Thoracic aorta (tissue), 2 donors: ENCODE results near the gene MTHFD1. TPM values are rescaled to one million over a fixed set of nuclear protein-coding genes. Genes with fewer than 3 reads are reported as not detected.

Experiments used
- ATAC-seq: fragments of 150-250 bp; one replicate; pipeline ENCODE4 v1.8.0; 2017; ENCODE audit warnings: low read depth; ENCODE audit not compliant: insufficient number of reproducible peaks, low FRiP score
- DNase-seq: peaks from one replicate; pipeline ENCODE4 v3.0.0-alpha.2; 2020; ENCODE audit warnings: low spot score
- H3K27ac ChIP-seq, 2 donors: fragments of 200-600 bp; sonication (generic); 1 replicate in 1 of 2; 2 replicates in 1 of 2; pipeline ENCODE4 v1.5.1; 2016; ENCODE audit warnings: mild to moderate bottlenecking in 2 of 2, moderate library complexity in 2 of 2
- H3K27me3 ChIP-seq: fragments of 200-600 bp; sonication (generic); replicated peaks from 2 replicates; pipeline ENCODE4 v1.6.0; 2016; ENCODE audit warnings: mild to moderate bottlenecking; ENCODE audit not compliant: insufficient read depth
- H3K36me3 ChIP-seq: fragments of 200-600 bp; sonication (generic); one replicate; pipeline ENCODE4 v1.5.1; 2016
- H3K4me1 ChIP-seq, 2 donors: fragments of 200-600 bp; sonication (generic); 1 replicate in 1 of 2; 2 replicates in 1 of 2; pipeline versions ENCODE4 v1.5.1 to v1.6.0; 2016; ENCODE audit warnings: low read depth in 2 of 2, mild to moderate bottlenecking in 1 of 2; ENCODE audit not compliant: control insufficient read depth in 1 of 2
- H3K4me3 ChIP-seq: fragments of 200-600 bp; sonication (generic); 2 replicates; pipeline ENCODE4 v1.5.1; 2016; ENCODE audit warnings: mild to moderate bottlenecking
- H3K9me3 ChIP-seq: fragments of 200-600 bp; sonication (generic); 2 replicates; pipeline ENCODE4 v1.5.1; 2016
- total RNA-seq, 2 donors: library from RNA; depleted of rRNA; stranded (reverse); fragments of >200 nt; gene quantifications; one replicate each; pipeline versions ENCODE4 v1.1.0 to v1.2.3, GENCODE V29; 2016
- TF ChIP-seq, protein P1 (sequence below): fragments of 200-600 bp; sonication (generic); IDR thresholded peaks from one replicate; pipeline ENCODE4 v1.5.1; 2019; ENCODE audit warnings: antibody characterized with exemption

The MTHFD1 gene
- total RNA-seq, 2 donors from 2014 or later, result 26.5 to 33.7 TPM

DNA sequence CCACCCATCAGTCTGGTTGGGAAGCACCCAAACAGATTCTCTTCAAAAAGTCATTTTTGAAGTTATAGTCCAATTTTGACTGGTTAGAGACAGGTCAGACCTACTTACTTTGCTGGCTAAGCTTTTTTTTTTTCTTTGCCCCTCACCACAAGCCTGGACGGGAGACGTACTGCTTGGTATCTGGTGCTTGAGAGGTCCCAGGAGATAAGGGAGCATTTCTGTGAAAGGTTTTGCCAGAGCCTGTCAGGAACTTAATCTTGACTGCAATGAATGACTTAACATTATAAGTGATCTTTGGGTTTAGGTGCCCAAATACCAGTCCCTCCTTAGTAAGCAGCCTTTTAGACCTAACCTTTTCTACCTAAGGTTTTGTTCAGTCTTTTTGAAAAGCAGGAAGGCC is 6.3 kb downstream of the MTHFD1 start:
- DNase-seq (no peak), ATAC-seq (no peak)
- TF ChIP-seq, protein P1, sequence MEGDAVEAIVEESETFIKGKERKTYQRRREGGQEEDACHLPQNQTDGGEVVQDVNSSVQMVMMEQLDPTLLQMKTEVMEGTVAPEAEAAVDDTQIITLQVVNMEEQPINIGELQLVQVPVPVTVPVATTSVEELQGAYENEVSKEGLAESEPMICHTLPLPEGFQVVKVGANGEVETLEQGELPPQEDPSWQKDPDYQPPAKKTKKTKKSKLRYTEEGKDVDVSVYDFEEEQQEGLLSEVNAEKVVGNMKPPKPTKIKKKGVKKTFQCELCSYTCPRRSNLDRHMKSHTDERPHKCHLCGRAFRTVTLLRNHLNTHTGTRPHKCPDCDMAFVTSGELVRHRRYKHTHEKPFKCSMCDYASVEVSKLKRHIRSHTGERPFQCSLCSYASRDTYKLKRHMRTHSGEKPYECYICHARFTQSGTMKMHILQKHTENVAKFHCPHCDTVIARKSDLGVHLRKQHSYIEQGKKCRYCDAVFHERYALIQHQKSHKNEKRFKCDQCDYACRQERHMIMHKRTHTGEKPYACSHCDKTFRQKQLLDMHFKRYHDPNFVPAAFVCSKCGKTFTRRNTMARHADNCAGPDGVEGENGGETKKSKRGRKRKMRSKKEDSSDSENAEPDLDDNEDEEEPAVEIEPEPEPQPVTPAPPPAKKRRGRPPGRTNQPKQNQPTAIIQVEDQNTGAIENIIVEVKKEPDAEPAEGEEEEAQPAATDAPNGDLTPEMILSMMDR, result no peak

DNA sequence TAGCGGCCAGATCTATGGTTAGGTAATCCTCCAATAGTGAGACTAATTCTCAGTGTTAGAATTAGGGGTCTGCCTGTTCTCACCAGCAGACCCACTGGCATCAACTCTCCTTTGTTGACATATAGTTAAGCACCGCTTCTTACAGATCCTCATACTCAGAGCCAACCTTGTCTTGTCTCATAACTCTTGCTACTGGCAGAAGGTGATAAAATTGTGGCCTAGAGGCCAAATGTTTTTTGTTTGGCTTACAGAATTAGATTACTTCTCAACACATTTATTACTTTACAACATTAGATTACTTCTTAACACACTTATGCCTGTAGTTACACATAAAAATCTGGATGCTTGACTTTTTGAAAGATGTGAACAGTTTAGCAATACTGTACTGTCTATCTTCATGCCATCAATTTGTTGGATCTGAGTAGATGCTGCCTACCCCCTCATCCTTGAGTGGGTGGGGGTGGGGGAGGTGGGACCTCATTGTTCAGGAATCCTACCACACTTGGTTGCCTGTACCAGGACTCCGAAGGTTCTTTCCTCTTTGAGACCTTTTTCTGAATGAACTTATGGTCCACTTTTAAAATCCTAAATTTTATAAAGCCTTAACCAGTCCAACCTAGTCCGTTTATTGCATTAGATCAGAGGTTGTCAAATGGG is 7.0 kb downstream of the MTHFD1 start:
- no peak for DNase-seq
- Histone ChIP-seq H3K4me1 (peaks cover 0 to 4% of the 10 kb centered on the region in 2 donors), H3K27me3 (no peaks in the 10 kb centered on the region), H3K9me3 (no peaks in the 10 kb centered on the region), H3K36me3 (no peaks in the 10 kb centered on the region), H3K4me3 (no peak overlapping the region), H3K27ac (no peak overlapping the region)
- no peak for ATAC-seq
- TF ChIP-seq, protein P1, result no peak

More for the DNA sequence above, 6.3 kb downstream of the MTHFD1 start:
- H3K4me3 ChIP-seq, result no peak overlapping the region
- no peaks in the 10 kb centered on the region for H3K27me3 ChIP-seq
- peaks cover 0 to 10% of the 10 kb centered on the region in 2 donors for H3K4me1 ChIP-seq
- H3K36me3 ChIP-seq, result no peaks in the 10 kb centered on the region
- H3K27ac ChIP-seq, result no peak overlapping the region
- H3K9me3 ChIP-seq, result no peaks in the 10 kb centered on the region

DNA sequence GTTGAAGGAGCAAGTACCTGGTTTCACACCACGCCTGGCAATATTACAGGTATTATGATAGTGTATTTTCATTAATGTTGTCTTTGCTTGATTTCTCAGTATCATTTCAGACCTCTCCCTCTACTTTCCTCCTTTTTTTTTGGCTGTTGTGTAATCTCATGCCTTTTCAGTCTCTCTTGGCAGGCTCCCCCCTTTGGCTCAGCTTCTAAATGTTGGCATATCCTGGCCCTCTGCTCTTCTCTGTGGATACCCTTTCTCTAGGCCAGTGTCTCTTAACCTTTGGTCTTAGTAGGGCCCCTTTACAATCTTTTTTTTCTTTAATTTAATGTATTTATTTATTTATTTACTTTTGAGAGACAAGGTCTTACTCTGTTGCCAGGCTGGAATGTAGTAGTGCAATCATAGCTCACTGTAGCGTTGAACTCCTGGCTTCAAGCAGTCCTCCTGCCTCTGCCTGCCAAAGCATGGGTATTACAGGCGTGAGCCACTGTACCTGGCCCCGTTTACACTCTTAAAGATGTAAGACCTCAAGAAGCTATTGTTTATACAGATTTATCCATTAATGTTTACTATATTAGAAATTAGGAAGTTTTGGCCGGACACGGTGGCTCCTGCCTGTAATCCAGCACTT is 12.8 kb downstream of the MTHFD1 start:
- TF ChIP-seq, protein P1, result no peak
- Histone ChIP-seq H3K4me3 (no peak overlapping the region), H3K36me3 (peaks cover 4% of the 10 kb centered on the region), H3K9me3 (no peaks in the 10 kb centered on the region), H3K4me1 (peaks cover 2 to 4% of the 10 kb centered on the region in 2 donors), H3K27me3 (no peaks in the 10 kb centered on the region), H3K27ac (no peak overlapping the region)
- no peak for ATAC-seq
- DNase-seq, result no peak

DNA sequence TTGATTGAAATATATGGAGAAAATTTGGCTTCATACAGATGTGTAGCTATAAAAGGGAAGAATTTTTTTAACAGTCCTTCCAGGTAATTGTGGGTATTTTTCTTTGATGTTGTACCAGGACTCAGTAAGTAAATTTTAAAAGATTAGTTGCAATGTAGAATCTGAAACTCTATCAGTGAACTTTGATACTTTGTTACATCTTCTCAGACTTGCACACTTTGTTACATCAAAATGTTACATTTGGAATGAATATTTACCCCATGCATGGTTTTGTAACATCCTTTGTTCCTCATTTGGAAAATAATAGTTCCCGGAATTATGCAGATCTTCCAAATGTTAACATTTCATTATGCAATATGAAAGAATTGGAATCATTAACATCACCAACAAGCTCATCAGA is 13.8 kb downstream of the MTHFD1 start:
- no peak for DNase-seq

DNA sequence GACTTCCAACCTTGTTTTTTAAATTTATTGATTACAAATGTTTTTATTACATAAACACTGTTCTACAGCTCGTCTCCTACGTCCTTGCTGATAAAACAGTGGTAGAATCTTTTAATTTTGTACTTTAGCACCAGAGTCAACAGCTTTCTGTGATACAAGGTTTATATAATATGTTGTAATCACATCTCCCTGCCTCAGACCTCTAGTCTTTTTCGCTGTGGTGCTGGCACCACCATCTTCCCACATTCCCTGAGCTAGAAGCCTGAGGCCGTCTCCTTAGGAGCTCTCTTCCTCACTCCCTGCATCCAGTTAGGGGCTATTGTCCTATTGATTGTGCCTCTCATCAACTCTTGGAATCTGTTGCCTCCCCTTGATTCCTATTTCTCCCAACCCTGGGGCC is 17.1 kb downstream of the MTHFD1 start:
- TF ChIP-seq, protein P1, result no peak
- H3K4me1 ChIP-seq, result peaks cover 14 to 28% of the 10 kb centered on the region in 2 donors

More for the DNA sequence above, 13.8 kb downstream of the MTHFD1 start:
- H3K9me3 ChIP-seq, result no peaks in the 10 kb centered on the region
- no peak overlapping the region for H3K27ac ChIP-seq
- H3K27me3 ChIP-seq, result no peaks in the 10 kb centered on the region
- no peak overlapping the region for H3K4me3 ChIP-seq
- TF ChIP-seq, protein P1, result no peak
- ATAC-seq, result no peak
- peaks cover 4% of the 10 kb centered on the region for H3K36me3 ChIP-seq
- peaks cover 2 to 4% of the 10 kb centered on the region in 2 donors for H3K4me1 ChIP-seq

More for the DNA sequence above, 17.1 kb downstream of the MTHFD1 start:
- Histone ChIP-seq H3K27me3 (no peaks in the 10 kb centered on the region), H3K4me3 (no peak overlapping the region), H3K9me3 (no peaks in the 10 kb centered on the region), H3K36me3 (peaks cover 4% of the 10 kb centered on the region), H3K27ac (no peak overlapping the region)
- DNase-seq (no peak), ATAC-seq (no peak)
